ENCODE data around the gene ZNF687.

The ZNF687 gene

GRCh38 chr1:151309811-151310323 is 27.8 kb downstream of the ZNF687 start:
- no peak for TF ChIP-seq CTCF (IDR thresholded peaks at IDR 0.05; ENCODE audit: low read depth, low read length)
- no peak overlapping the region for H3K27ac ChIP-seq
- H3K4me3 ChIP-seq (ENCODE audit: low read depth, low read length): no peak overlapping the region
- no peaks in the 10 kb centered on the region for H3K27me3 ChIP-seq (ENCODE audit: insufficient read depth, low read depth, severe bottlenecking)
- DNase-seq: peak; percentile 54
- peaks cover 98% of the 10 kb centered on the region for H3K36me3 ChIP-seq
- no peaks in the 10 kb centered on the region for H3K9me3 ChIP-seq (ENCODE audit: severe bottlenecking)

- Histone ChIP-seq H3K27ac (no peak overlapping the region), H3K36me3 (peaks cover 98% of the 10 kb centered on the region)
- TF ChIP-seq CTCF (IDR thresholded peaks at IDR 0.05; ENCODE audit: low read depth, low read length): no peak
These were observed 28.9 kb downstream of the ZNF687 start for GRCh38 chr1:151311011-151311410.

GRCh38 chr1:151311589-151312331 is 29.7 kb downstream of the ZNF687 start:
- no peak for DNase-seq
- H3K27me3 ChIP-seq (ENCODE audit: insufficient read depth, low read depth, severe bottlenecking): no peaks in the 10 kb centered on the region
- H3K36me3 ChIP-seq: peaks cover 98% of the 10 kb centered on the region
- H3K9me3 ChIP-seq (ENCODE audit: severe bottlenecking): no peaks in the 10 kb centered on the region
- TF ChIP-seq CTCF (IDR thresholded peaks at IDR 0.05; ENCODE audit: low read depth, low read length): no peak
- H3K27ac ChIP-seq: no peak overlapping the region
- H3K4me3 ChIP-seq (ENCODE audit: low read depth, low read length): no peak overlapping the region

More at GRCh38 chr1:151311011-151311410, 28.9 kb downstream of the ZNF687 start:
- no peaks in the 10 kb centered on the region for H3K27me3 ChIP-seq (ENCODE audit: insufficient read depth, low read depth, severe bottlenecking)
- H3K4me3 ChIP-seq (ENCODE audit: low read depth, low read length): no peak overlapping the region
- DNase-seq: no peak
- H3K9me3 ChIP-seq (ENCODE audit: severe bottlenecking): no peaks in the 10 kb centered on the region

GRCh38 chr1:151312411-151312810 is 30.3 kb downstream of the ZNF687 start:
- no peak for DNase-seq
- no peak overlapping the region for H3K4me3 ChIP-seq (ENCODE audit: low read depth, low read length)
- H3K27me3 ChIP-seq (ENCODE audit: insufficient read depth, low read depth, severe bottlenecking): no peaks in the 10 kb centered on the region
- TF ChIP-seq CTCF (IDR thresholded peaks at IDR 0.05; ENCODE audit: low read depth, low read length): no peak
- H3K36me3 ChIP-seq: peaks cover 98% of the 10 kb centered on the region
- no peak overlapping the region for H3K27ac ChIP-seq
- H3K9me3 ChIP-seq (ENCODE audit: severe bottlenecking): no peaks in the 10 kb centered on the region

- Histone ChIP-seq H3K27me3 (ENCODE audit: insufficient read depth, low read depth, severe bottlenecking) (no peaks in the 10 kb centered on the region), H3K27ac (no peak overlapping the region), H3K36me3 (peaks cover 98% of the 10 kb centered on the region), H3K4me3 (ENCODE audit: low read depth, low read length) (no peak overlapping the region), H3K9me3 (ENCODE audit: severe bottlenecking) (no peaks in the 10 kb centered on the region)
- DNase-seq: no peak
- no peak for TF ChIP-seq CTCF (IDR thresholded peaks at IDR 0.05; ENCODE audit: low read depth, low read length)
These were observed 30.7 kb downstream of the ZNF687 start for GRCh38 chr1:151312826-151313225.
